KBM-7 (cell line): ENCODE data around the gene TMEM120B.
A peak's percentile ranks its signal among the peaks of the same experiment; 100 is the strongest.
"Not testable (repeated sequence)": the region's sequence is repeated elsewhere in the genome, so short reads cannot be mapped to it uniquely, and the experiment has no call there.

Experiments
- DNase-seq: peaks from one replicate; pipeline ENCODE4 v3.0.0-alpha.2; 2015
- in situ Hi-C: fragments of 300-500 bp; cut with MboI; formaldehyde crosslinking; loops from 2 replicates; pipeline ENCODE4 v1.14.3; 2020; ENCODE audit warnings: low sequenced_read_pairs, low pct_unique_long_range_greater_than_20kb, mixed read lengths

Gene TMEM120B

DNA sequence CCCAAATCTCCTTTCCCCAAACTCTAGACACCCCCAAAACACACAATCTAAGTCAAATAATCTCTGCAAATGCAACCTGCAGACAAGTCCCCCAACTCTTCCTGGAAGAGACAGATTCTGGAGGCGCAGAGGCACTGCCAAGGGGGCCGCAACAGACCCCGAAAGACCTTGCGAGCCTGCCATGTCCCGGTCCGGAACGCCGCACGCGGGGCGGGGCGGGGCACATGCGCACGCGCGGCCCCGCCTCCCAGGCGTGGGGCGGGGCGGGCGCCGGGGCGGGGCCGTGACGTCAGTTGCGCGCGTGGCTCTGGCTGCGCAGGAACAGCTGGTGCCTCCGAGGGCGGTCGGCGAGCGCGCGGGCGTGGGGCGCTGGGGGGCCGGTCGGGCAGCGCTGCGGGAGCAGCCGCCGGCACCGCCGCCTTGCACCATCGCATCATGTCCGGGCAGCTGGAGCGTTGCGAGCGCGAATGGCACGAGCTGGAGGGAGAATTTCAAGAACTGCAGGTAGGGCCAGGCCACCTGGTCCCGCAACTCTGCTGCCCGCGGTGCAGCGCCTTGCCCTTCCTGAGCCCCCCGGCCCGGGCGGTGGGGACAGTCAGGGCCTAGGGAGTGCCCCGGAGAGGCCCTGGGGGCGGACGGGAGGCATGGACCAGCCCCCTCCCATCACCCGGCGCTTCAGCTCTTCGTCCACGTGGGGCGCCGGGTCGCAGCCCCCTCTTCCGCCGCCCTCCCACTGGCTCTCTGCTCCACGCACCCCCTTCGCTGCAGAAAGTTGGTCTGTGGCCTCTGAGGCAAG, at the start of gene TMEM120B:
Gene TMEM120B, plus strand, starts transcription at position 292 of the 796 bp plus-strand sequence. Its CDS starts 144 bp downstream, at position 436.
- in situ Hi-C loops, result loop anchor here (10.0 kb wide), 1 partner anchor 52 kb away; no protein-coding TSS in a partner anchor
- peak; percentile 53 for DNase-seq

DNA sequence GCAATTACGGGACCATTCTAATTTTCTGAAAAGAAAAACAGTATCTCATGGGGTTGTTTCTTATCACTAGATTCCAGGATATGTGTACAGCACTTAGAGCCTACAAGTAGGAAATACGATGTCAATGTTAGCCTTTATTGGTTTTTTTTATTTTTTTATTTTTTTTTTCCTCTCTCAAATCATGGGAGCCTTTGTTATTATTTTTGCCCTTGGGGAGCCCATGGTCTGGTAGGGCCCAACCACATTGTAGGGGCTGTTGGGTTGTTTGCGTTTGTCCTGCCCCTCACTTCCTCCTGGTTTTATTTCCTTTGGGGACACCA, 49.0 kb upstream of the TMEM120B start:
- DNase-seq, result no peak
- in situ Hi-C loops, result no loop called here

DNA sequence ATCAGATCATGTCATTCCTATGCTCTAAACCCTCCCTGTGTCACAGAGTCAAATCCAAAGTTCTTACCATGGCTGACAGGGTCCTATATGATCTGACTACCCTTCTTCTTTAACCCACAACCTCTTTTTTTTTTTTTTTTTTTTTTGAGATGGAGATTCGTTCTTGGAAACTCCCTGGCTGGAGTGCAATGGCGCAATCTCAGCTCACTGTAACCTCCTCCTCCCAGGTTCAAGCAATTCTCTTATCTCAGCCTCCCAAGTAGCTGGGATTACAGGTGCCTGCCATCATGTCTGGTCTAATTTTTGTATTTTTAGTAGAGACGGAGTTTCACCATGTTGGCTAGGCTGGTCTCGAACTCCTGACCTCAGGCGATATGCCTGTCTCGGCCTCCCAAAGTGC, 45.7 kb upstream of the TMEM120B start:
- DNase-seq, in situ Hi-C loops: not testable (repeated sequence)

DNA sequence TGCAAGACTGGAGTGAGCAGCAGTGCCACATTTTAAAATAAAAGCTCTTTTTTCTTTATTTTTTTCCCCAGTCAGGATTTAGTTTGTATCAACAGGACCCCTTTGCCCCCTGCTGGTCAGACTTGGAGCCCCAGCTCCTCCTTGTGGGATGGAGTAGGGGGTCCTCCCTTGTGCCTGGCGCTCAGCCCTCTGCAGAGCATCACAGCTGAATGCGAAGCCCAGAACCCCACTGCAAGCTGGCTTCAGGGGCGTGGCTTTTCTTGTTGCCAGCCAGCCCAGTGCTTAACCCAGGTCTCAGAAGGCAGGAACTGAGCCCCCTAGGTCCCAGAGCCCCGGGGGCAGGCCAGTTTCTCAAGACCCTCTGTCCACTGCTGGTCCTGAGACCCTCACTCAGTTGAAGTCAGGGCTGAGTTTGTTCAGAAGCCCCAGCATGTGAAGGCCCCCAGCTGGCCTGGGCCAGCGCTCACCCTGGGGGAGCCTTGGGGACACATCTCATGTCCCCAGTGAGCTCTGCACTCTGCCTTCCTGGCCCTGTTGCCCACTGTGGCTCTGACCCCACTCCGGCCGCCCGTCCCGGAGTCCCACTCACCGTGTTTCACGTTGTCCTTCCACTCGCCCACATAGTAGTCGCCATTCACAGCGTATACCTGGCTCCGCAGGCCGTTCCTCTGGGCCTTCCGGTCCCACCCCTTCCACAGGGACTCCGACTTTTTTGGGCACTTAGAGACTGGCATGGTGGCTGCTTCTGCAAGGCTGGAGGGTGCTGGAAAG, 43.6 kb upstream of the TMEM120B start:
- peak; percentile 57 for DNase-seq
- in situ Hi-C loops, result no loop called here

DNA sequence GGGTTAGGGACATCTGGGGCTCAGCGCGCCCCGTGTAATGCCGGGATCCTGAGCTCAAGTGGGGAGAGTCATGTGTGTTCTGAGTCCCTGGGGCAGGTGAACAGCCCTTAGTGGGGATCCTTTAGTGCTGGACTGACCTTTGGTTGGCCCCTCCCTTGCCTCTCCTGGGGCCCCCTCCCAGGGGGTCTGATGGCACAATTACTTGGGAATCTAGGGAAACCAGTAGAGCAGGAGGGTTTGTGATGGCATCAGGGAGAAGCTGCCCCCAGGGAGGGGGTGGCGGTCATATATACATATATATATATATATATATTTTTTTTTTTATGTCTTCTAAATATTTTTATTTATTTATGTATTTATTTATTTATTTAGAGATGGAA, 43.0 kb upstream of the TMEM120B start, which contains the start of gene MORN3:
Gene MORN3, minus strand, starts transcription at position 134 of the 380 bp plus-strand sequence. CDS start 171 bp downstream, outside the sequence.
- DNase-seq, result no peak
- in situ Hi-C loops, result no loop called here

DNA sequence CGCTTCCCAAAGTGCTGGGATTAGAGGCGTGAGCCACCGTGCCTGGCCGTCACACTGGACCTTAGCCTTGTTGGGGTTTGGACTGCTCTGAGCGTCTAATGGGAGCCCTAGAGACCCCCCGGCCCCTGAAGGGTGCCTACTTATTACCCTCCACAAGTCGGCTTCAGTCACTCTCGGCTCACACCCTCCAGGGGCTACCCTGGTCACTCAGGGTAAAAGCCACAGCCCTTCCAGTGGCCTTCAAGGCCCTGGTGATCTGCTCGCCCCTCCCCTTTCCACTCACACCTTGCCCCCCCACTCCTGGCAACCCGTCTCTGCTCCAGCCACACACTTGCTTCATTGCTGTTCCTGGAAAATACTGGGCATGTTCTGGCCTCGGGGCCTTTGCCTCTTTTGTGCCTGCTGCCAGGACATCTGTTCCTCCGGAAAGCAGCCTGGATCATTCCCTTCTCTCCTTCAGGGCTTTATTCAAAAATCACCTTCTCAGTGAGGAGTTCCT, 39.5 kb upstream of the TMEM120B start:
- in situ Hi-C loops, result no loop called here
- no peak for DNase-seq

DNA sequence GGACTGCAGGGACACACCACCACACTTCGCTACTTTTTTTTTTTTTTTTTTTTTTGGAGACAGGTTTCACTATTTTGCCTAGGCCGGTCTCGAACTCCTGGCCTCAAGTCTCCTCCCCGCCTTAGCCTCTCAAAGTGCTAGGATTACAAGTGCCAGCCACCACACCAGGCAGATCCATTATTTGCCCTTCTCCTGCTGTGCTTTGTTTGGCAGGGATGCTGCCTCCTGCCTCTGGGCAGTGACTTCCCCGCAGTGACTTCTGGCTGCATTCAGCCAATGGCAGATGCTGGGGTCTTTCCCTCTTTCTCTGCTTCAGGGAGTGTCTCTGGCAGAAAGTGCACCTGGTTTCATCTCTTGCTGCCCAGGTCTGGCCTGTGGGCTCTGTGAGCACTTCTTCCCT, 36.4 kb upstream of the TMEM120B start:
- DNase-seq, result no peak
- in situ Hi-C loops, result no loop called here

DNA sequence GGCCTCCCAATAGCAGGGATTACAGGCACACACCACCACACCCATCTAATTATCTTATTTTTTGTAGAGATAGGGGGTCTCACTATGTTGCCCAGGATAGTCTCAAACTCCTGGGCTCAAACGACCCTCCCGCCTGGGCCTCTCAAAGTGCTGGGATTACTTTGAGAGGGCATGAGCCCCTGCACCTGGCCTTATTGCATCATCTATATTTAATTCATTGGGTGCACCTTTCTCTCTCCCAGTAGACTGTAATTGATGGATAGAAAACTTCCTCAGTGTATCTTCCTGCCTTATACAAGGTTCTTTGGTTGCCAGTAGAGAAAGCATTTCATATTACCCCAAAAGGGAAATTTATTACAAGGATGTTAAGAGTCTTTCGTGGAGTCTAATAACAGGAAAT, 34.2 kb upstream of the TMEM120B start:
- in situ Hi-C loops, result no loop called here
- no peak for DNase-seq

DNA sequence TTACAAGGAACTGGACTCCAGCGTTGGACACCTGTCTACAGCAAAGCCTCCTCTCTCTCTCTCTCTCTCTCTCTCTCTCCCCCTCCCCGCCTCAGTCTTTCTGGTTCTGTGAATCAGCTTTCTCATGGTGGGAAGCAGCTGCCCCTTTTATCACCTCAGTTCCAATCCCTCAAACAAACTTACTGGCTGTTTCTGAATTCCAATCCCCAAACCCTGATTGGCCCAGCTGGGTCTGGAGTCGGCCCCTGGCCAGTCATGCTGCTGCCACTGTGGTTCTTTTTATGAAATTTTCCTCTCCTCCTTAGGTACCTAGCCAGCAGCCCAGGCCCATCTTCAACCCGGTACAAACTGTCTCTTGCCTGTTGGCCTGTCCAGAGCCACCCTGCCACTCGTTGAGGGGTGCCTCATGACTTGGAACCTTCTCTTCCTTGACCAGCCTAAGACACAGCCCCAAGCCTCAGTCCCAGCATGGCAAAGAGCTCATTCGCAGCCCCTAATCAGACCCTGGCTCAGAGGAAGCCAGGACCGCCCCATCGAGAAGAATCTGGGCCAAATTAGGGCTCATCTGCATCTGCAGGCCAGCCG, 33.7 kb upstream of the TMEM120B start:
- DNase-seq, result no peak
- in situ Hi-C loops, result no loop called here

DNA sequence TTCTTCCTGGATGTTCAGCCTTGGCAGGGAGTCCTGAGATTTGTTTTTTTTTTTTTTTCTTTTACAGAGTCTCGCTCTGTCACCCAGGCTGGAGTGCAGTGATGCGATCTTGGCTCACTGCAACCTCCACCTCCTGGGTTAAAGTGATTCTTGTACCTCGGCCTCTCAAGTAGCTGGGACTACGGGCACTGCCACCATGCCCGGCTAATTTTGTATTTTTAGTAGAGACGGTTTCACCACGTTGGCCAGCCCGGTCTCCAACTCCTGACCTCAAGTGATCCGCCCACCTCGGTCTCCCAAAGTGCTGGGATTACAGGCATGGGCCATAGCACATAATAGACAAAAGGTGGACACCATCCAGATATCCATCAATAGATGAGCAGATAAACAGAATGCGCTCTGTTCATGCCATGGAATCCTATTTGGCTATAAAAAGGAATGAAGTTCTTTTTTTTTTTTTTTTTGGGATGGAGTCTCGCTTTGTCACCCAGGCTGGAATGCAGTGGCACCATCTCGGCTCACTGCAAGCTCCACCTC, 32.8 kb upstream of the TMEM120B start:
- in situ Hi-C loops, DNase-seq: not testable (repeated sequence)

DNA sequence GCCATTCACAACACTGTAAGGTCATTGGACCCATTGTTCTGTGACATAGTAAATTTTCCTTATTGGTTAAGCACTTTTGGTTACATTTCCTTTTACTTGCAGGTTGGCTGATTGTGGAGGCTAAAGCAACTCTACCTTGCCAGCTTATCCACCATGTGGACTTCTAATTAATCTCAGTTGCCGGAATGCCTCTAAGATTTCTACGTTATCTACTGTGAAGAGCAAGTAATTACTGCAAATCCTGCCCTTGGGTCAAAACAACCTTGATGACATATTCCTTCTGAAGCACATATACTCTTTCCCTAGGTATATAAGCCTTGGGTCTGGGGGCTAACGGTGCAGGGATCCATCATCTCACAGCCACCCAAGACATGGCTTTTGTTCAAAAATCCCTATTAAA, 23.6 kb upstream of the TMEM120B start:
- in situ Hi-C loops, result no loop called here
- no peak for DNase-seq

DNA sequence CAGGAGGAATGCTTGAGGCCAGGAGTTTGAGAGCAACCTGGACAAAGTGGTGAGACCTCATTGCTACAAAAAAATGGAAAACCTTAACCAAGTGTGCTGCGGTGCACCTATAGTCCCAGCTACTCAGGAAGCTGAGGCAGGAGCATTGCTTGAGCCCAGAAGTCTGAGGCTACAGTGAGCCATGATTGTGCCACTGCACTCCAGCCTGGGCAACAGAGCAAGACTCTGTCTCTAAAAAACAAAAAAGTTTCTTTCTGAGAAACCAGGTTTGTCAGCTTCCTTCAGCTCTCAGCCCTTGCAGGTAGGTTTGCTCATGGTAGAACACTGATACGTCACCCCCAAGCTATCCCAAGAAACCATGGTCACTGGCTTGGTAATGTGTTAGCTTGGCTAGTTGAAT, 23.1 kb upstream of the TMEM120B start:
- DNase-seq, result no peak
- in situ Hi-C loops, result no loop called here

DNA sequence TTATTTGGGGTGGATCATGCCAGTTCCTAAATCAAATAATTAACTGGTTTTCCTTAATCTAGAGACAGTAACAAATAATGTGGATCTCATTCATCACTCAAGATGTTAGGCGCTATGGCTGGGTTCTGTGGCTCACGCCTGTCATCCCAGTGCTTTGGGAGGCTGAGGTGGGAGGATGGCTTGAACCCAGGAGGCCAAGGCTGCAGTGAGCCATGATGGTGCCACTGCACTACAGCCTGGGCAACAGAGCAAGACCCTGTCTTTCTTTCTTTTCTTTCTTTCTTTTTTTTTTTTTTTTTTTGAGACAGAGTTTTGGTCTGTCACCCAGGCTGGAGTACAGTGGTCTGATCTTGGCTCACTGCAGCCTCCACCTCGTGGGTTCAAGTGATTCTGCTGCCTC, 19.8 kb upstream of the TMEM120B start:
- in situ Hi-C loops, DNase-seq: not testable (repeated sequence)

DNA sequence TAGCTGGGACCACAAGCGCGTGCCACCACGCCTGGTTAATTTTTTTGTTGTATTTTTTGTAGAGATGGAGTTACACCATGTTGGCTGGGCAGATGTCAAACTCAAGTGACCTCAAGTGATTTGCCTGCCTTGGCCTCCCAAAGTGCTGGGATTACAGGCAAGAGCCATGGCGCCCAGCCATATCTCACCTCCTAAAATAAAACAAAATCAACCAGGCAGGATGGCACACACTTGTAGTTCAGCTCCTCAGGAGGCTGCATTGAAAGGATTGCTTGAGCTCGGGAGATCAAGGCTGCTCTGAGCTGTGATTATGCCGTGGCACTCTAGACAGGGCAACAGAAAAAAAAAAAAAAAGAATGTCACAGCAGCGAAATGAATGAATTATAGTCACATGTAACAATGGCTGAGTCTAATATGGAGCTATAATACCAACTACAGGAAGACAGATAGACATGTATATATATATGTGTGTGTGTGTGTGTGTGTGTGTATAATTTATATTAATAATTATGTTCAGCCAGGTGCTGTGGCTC, 19.3 kb upstream of the TMEM120B start:
- in situ Hi-C loops, result no loop called here
- DNase-seq, result no peak

DNA sequence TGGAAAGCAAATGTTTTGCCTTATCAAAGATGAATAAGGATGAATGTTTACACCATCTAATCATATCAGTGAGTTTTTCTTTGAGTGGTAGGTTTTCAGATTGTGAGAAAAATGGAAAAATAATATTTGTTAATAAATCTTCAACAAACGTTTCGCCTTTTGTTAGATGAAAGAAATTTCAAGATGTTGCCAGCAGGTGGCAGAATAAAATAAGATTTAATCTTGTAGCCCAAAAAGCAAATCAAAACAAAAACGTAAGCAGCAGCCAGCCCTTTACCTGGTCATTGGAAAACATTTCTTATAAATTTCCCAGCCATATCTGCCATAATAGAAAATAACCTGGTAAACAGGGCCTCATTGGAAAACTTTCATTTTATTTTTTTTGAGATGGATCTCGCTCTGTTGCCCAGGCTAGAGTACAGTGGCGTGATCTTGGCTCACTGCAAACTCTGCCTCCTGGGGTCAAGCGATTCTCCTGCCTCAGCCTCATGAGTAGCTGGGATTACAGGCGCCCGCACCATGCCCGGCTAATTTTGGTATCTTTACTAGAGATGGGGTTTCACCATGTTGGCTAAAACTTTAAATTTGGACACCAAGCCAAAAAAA, 15.4 kb upstream of the TMEM120B start:
- DNase-seq, result peak; percentile 72
- in situ Hi-C loops, result no loop called here

DNA sequence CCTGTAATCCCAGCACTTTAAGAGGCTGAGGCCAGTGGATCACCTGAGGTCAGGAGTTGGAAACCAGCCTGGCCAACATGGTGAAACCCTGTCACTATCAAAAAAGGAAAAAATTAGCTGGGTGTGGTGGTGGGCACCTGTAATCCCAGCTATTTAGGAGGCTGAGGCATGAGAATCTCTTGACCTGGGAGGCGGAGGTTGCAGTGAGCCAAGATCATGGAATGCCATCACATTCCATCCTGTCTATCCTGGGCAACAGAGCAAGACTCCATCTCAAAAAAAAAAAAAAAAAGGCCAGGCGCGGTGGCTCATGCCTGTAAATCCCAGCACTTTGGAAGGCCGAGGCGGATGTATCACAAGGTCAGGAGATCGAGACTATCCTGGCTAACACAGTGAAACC, 14.7 kb upstream of the TMEM120B start:
- in situ Hi-C loops, DNase-seq: not testable (repeated sequence)

DNA sequence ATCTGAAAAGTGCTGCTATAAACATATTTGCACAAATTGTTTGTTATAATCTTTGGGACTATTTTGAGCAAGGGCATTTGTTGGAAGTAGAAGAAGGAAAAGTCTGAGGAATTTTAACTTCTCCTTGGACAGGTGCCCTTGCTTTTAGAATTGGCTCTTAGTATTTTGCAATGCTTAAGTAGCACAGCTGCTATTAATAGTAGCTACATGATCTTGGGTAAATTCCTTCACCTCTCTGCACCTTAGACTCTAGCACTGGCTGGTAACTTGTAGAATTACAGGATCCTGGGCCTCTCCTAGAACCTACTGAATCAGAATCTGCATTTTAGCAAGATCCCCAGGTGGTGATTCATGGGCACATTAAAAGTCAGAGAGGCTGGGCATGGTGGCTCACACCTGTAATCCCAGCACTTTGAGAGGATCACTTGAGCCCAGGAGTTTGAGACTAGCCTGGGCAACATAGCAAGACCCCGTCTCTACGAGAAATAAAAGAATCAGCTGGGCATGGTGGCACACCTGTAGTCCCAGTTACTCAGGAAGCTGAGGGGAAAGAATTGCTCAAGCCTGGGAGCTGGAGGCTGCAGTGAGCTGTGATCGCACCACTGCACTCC, 10.8 kb upstream of the TMEM120B start:
- in situ Hi-C loops, result no loop called here
- no peak for DNase-seq

DNA sequence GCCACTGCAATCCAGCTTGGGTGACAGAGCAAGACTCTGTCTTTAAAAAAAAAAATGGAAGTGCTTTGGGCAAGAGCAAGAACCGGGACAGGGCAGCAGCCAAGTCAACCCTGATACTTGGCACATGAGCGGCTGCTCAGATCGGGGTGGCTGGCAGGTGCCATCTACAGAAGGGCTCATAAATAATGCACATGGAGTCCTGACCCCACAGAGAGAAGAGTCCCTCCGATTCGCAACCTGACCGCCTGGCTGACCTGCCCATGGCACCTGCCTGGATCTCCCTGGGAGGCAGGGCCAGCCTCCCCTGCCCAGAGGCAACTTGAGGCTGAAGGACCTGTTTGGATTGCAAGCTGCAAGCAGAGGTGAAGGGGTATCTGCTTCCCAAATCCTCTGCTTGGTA, 9.6 kb upstream of the TMEM120B start:
- in situ Hi-C loops, result no loop called here
- DNase-seq, result no peak

DNA sequence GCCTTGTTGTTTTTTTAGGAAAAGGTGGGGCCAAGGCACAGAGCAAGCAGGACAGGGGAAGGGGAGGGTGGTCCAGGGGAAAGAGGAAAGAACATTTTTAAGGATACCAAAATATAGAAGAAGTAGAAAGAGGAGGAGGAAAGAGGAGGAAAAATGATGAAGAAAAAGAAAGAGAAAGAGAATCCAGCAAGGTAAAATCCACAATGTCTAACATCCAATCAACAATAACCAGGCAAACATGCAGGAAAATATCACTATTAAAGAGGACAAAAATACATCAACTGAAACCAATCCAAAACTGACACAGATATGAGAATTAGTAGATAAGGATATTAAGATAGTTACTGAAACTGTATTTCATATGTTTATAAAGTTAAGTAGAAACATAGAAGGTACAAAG, 7.0 kb upstream of the TMEM120B start:
- no peak for DNase-seq
- in situ Hi-C loops, result no loop called here
